Peyer's patch (tissue), 4 donors: ENCODE measurements around the gene TLR4. TPM values are rescaled to one million over a fixed set of nuclear protein-coding genes. Genes with fewer than 3 reads are reported as not detected.
A peak's percentile ranks its signal among the peaks of the same experiment; 100 is the strongest.

ENCODE experiments used
- DNase-seq, 3 donors: peaks; one replicate each; pipeline ENCODE4 v3.0.0-alpha.2; 2017 to 2019
- H3K27ac ChIP-seq, 4 donors: fragments of 200-600 bp; sonication (generic); one replicate each; pipeline ENCODE4 v1.5.1; 2016 to 2019
- H3K27me3 ChIP-seq, 2 donors: fragments of 200-600 bp; sonication (generic); one replicate each; pipeline ENCODE4 v1.5.1; 2019
- H3K36me3 ChIP-seq, 3 donors: fragments of 200-600 bp; sonication (generic); one replicate each; pipeline ENCODE4 v1.5.1; 2016 to 2019
- H3K4me1 ChIP-seq, 4 donors: fragments of 200-600 bp; sonication (generic); one replicate each; pipeline ENCODE4 v1.5.1; 2016 to 2019
- H3K4me3 ChIP-seq, 4 donors: fragments of 200-600 bp; sonication (generic); 1 replicate in 3 of 4; 2 replicates in 1 of 4; pipeline ENCODE4 v1.5.1; 2016 to 2019; ENCODE audit warnings: mild to moderate bottlenecking in 1 of 4
- H3K9me3 ChIP-seq, 4 donors: fragments of 200-600 bp; sonication (generic); one replicate each; pipeline ENCODE4 v1.5.1; 2016 to 2019; ENCODE audit warnings: mild to moderate bottlenecking in 1 of 4
- POLR2A ChIP-seq, 2 donors: fragments of 450-650 bp; IDR thresholded peaks; one replicate each; pipeline ENCODE4 v1.5.1; 2017; ENCODE audit warnings: antibody characterized with exemption in 2 of 2, mild to moderate bottlenecking in 2 of 2, moderate library complexity in 2 of 2
- total RNA-seq, 4 donors: library from RNA; depleted of rRNA; stranded (reverse); fragments of >200 nt; gene quantifications; one replicate each; pipeline ENCODE4 v1.1.0, GENCODE V29; 2016
- TF ChIP-seq, protein P1 (sequence below), 6 experiments: fragments of 450-650 bp in 4 of 6; fragments of 200-600 bp in 2 of 6; sonication (generic) in 1 of 6; IDR thresholded peaks; one replicate each; pipeline ENCODE4 v1.5.1; 2017 to 2019; ENCODE audit warnings: antibody characterized with exemption in 6 of 6, mild to moderate bottlenecking in 3 of 6, moderate library complexity in 1 of 6

The TLR4 gene
- total RNA-seq, 4 donors from 2014 or later, result 6.3 to 18.2 (median 11.8) TPM

DNA sequence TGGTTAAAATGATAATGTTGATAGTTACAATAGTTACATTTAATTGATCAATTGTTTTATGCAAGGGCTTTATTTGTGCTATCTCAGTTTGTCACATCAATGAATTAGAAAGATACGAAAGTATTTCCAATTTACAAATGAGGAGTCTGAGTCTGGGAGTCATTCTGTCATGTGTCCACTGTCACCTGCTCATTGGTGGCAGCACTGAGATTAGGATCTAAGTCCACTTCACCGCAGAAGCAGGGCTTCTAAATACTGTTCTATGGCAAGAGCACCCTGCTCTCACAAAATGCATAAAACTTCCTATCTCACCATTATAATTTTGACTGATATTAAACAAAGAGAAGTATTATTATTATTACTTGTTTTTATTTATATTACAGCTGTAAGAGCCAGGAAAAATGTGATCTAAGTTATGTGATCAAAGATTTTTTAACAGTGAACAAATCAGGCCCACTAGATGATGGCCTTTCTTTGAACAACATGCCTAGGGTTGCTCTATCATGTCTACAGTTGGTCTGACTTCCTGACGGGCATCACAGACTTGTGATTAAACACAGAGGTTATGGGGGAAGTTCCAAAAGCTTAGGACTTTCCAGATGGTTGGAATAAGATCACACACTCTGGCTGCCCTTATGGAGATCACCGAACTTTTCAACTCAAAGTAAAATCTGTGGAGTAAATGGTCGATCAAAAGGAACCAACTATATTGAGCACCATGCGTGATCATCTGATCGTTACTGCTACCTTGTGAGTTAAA, 15.1 kb downstream of the TLR4 start:
- no peak for TF ChIP-seq POLR2A (IDR thresholded peaks at IDR 0.05)
- TF ChIP-seq, protein P1, sequence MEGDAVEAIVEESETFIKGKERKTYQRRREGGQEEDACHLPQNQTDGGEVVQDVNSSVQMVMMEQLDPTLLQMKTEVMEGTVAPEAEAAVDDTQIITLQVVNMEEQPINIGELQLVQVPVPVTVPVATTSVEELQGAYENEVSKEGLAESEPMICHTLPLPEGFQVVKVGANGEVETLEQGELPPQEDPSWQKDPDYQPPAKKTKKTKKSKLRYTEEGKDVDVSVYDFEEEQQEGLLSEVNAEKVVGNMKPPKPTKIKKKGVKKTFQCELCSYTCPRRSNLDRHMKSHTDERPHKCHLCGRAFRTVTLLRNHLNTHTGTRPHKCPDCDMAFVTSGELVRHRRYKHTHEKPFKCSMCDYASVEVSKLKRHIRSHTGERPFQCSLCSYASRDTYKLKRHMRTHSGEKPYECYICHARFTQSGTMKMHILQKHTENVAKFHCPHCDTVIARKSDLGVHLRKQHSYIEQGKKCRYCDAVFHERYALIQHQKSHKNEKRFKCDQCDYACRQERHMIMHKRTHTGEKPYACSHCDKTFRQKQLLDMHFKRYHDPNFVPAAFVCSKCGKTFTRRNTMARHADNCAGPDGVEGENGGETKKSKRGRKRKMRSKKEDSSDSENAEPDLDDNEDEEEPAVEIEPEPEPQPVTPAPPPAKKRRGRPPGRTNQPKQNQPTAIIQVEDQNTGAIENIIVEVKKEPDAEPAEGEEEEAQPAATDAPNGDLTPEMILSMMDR (IDR thresholded peaks at IDR 0.05), result no peak
- Histone ChIP-seq H3K36me3 (no peaks in the 10 kb centered on the region), H3K4me1 (peaks cover 0 to 31% (median 3%) of the 10 kb centered on the region in 4 donors), H3K4me3 (no peak overlapping the region), H3K27me3 (no peaks in the 10 kb centered on the region), H3K27ac (no peak overlapping the region), H3K9me3 (no peaks in the 10 kb centered on the region)
- no peak for DNase-seq

DNA sequence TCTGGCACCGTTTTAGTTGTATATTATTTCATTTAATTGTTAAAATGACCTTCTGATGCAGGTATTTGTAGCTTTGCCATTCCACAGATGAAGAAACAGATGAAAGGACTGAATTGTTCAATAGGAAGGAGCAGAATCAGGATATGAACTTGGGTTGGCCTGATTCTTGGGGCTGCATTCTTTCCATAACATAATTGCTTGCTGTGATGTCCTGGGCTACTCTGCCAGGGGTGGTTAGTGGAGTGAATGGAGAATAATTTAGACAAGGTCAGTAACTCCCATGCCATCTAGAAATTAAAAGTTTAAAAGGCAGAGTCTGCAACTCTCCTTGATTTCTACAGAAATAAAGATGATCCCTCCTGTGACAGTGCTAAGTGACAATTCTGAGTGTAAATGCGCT, 15.9 kb downstream of the TLR4 start:
- H3K27ac ChIP-seq, result peak overlapping the region in 2 of 4 donors; percentile 43 to 48
- peaks cover 0 to 32% (median 3%) of the 10 kb centered on the region in 4 donors for H3K4me1 ChIP-seq
- DNase-seq, result no peak

DNA sequence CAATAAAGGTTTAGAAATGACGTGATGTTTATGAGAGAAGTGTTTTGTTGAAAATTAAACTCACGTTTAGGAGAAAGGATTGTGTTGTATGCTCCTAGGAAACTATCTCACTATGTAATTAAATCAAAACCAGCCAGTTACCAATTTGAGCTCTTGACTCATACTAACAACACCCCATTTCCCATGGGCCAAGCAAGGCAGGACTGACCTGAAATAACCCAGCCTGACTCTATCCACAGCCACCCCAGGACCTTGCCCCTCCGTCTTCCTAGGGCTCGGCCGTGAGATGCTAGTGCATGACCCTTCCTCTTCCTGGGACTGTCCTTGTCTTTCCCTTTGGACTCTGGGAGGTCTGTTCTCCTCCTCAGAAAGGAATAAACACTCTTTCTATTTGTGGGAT, 16.4 kb downstream of the TLR4 start:
- H3K27me3 ChIP-seq, result no peaks in the 10 kb centered on the region
- no peaks in the 10 kb centered on the region for H3K9me3 ChIP-seq
- H3K4me3 ChIP-seq, result no peak overlapping the region
- no peaks in the 10 kb centered on the region for H3K36me3 ChIP-seq
- DNase-seq, result peak in 2 of 3 donors; percentile 68 to 73
- TF ChIP-seq POLR2A (IDR thresholded peaks at IDR 0.05), result no peak
- TF ChIP-seq, protein P1 (IDR thresholded peaks at IDR 0.05), result no peak
- H3K27ac ChIP-seq, result peak overlapping the region in 2 of 4 donors; percentile 43 to 48
- H3K4me1 ChIP-seq, result peaks cover 0 to 32% (median 3%) of the 10 kb centered on the region in 4 donors

More for the DNA sequence above, 15.9 kb downstream of the TLR4 start:
- no peak for TF ChIP-seq POLR2A (IDR thresholded peaks at IDR 0.05)
- TF ChIP-seq, protein P1 (IDR thresholded peaks at IDR 0.05), result no peak
- Histone ChIP-seq H3K4me3 (no peak overlapping the region), H3K9me3 (no peaks in the 10 kb centered on the region), H3K36me3 (no peaks in the 10 kb centered on the region), H3K27me3 (no peaks in the 10 kb centered on the region)

DNA sequence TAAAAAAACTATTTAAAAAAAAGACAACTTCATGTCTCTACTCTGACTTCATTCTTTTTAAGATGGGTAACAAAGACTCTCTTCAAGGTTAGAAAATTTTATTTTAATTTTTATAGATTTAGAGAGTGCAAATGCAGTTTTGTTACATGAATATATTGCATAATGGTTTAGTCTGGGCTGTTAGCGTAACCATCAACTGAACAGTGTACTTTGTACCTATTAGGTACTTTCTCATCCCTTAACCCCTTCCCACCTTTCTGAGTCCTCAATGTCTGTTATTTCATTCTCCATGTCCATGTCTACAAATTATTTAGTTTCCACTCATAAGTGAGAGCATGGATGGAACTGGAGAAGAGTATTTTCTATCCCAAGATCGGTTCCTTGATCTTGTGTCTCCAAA, 16.8 kb downstream of the TLR4 start:
- no peak for DNase-seq
- TF ChIP-seq POLR2A (IDR thresholded peaks at IDR 0.05), result no peak
- TF ChIP-seq, protein P1 (IDR thresholded peaks at IDR 0.05), result no peak

DNA sequence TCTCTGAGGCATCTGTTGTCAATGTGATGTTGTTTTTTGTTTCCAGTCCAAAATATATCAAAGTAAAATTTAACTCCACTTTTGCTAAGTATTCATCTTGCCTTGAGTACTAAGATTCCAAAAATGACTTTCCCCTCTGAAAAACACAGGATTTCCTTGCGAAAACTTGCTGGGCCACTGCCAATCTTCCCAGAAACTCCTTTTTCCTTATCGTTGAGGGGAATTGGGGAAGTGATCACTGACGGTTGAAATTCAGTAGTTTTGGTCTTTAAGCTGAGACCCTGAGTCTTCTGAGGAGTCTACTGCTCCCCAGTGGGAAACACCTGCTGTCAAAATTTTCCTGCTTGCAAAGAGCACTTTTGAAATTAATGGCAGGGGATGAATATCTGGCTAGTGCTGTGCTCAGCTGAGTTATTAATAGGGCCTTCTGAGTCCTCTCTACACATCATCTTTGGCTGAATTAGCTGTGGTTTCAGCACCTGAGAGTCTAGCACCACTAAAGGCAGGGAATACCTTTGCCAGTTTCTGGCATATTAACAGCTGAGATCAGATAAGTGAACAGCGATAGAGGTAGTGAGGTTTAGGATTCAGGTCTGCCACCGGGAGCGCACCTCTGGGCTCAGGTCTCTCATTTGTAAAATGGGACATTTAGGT, 18.0 kb downstream of the TLR4 start:
- no peaks in the 10 kb centered on the region for H3K27me3 ChIP-seq
- no peak overlapping the region for H3K4me3 ChIP-seq
- peaks cover 0 to 32% (median 3%) of the 10 kb centered on the region in 4 donors for H3K4me1 ChIP-seq
- no peaks in the 10 kb centered on the region for H3K9me3 ChIP-seq
- no peaks in the 10 kb centered on the region for H3K36me3 ChIP-seq
- DNase-seq, result no peak
- no peak overlapping the region for H3K27ac ChIP-seq
- TF ChIP-seq, protein P1 (IDR thresholded peaks at IDR 0.05), result no peak
- TF ChIP-seq POLR2A (IDR thresholded peaks at IDR 0.05), result no peak

More for the DNA sequence above, 16.8 kb downstream of the TLR4 start:
- H3K36me3 ChIP-seq, result no peaks in the 10 kb centered on the region
- H3K4me3 ChIP-seq, result no peak overlapping the region
- peak overlapping the region in 1 of 4 donors; percentile 16 for H3K27ac ChIP-seq
- peaks cover 0 to 32% (median 3%) of the 10 kb centered on the region in 4 donors for H3K4me1 ChIP-seq
- no peaks in the 10 kb centered on the region for H3K9me3 ChIP-seq
- H3K27me3 ChIP-seq, result no peaks in the 10 kb centered on the region
